IPS-18a (cell line): ENCODE measurements around the gene FGGY.

ENCODE experiments used
- H3K27ac ChIP-seq: one replicate; pipeline ENCODE4 v1.5.1; 2013; ENCODE audit warnings: low read length
- H3K27me3 ChIP-seq: one replicate; pipeline ENCODE4 v1.6.1; 2013; ENCODE audit warnings: mild to moderate bottlenecking, low read length; ENCODE audit not compliant: control insufficient read depth, insufficient read depth
- H3K36me3 ChIP-seq: one replicate; pipeline ENCODE4 v1.6.1; 2013; ENCODE audit warnings: low read depth, low read length; ENCODE audit not compliant: control insufficient read depth
- H3K4me1 ChIP-seq: one replicate; pipeline ENCODE4 v1.6.1; 2013; ENCODE audit warnings: low read depth, low read length; ENCODE audit not compliant: control insufficient read depth
- H3K4me3 ChIP-seq: one replicate; pipeline ENCODE4 v1.5.1; 2013; ENCODE audit warnings: low read length
- H3K9ac ChIP-seq: one replicate; pipeline ENCODE4 v1.6.1; 2013; ENCODE audit warnings: mild to moderate bottlenecking, low read length, moderate library complexity
- H3K9me3 ChIP-seq: one replicate; pipeline ENCODE4 v1.6.1; 2013; ENCODE audit warnings: low read depth, low read length; ENCODE audit not compliant: control insufficient read depth

The FGGY gene

GRCh38 chr1:59305188-59305587, 8.3 kb downstream of the FGGY start:
- no peak overlapping the region for H3K4me3 ChIP-seq
- H3K36me3 ChIP-seq = no peaks in the 10 kb centered on the region
- no peak overlapping the region for H3K9ac ChIP-seq
- peaks cover 5% of the 10 kb centered on the region for H3K4me1 ChIP-seq
- no peaks in the 10 kb centered on the region for H3K9me3 ChIP-seq
- no peak overlapping the region for H3K27ac ChIP-seq
- no peaks in the 10 kb centered on the region for H3K27me3 ChIP-seq

- Histone ChIP-seq H3K9ac (no peak overlapping the region), H3K4me3 (no peak overlapping the region)
These were observed 10.7 kb downstream of the FGGY start for GRCh38 chr1:59307591-59307990.

GRCh38 chr1:59308839-59309238, 11.9 kb downstream of the FGGY start:
- Histone ChIP-seq H3K9me3 (no peaks in the 10 kb centered on the region), H3K36me3 (no peaks in the 10 kb centered on the region), H3K27me3 (no peaks in the 10 kb centered on the region), H3K9ac (no peak overlapping the region), H3K27ac (no peak overlapping the region), H3K4me1 (peaks cover 12% of the 10 kb centered on the region), H3K4me3 (no peak overlapping the region)

More at GRCh38 chr1:59307591-59307990, 10.7 kb downstream of the FGGY start:
- Histone ChIP-seq H3K27me3 (no peaks in the 10 kb centered on the region), H3K36me3 (no peaks in the 10 kb centered on the region), H3K9me3 (no peaks in the 10 kb centered on the region), H3K27ac (no peak overlapping the region), H3K4me1 (peaks cover 12% of the 10 kb centered on the region)

GRCh38 chr1:59309392-59309791, 12.5 kb downstream of the FGGY start:
- H3K9me3 ChIP-seq = no peaks in the 10 kb centered on the region
- H3K4me3 ChIP-seq = no peak overlapping the region
- H3K4me1 ChIP-seq = peaks cover 12% of the 10 kb centered on the region
- H3K27me3 ChIP-seq = no peaks in the 10 kb centered on the region
- no peaks in the 10 kb centered on the region for H3K36me3 ChIP-seq
- H3K27ac ChIP-seq = no peak overlapping the region
- no peak overlapping the region for H3K9ac ChIP-seq

- H3K4me1 ChIP-seq = peaks cover 12% of the 10 kb centered on the region
- no peak overlapping the region for H3K9ac ChIP-seq
- no peaks in the 10 kb centered on the region for H3K27me3 ChIP-seq
- no peak overlapping the region for H3K4me3 ChIP-seq
- H3K9me3 ChIP-seq = no peaks in the 10 kb centered on the region
- no peak overlapping the region for H3K27ac ChIP-seq
- no peaks in the 10 kb centered on the region for H3K36me3 ChIP-seq
These were observed 13.1 kb downstream of the FGGY start for GRCh38 chr1:59309795-59310548.

GRCh38 chr1:59310549-59311250, 13.8 kb downstream of the FGGY start:
- no peaks in the 10 kb centered on the region for H3K27me3 ChIP-seq
- peaks cover 12% of the 10 kb centered on the region for H3K4me1 ChIP-seq
- H3K9me3 ChIP-seq = no peaks in the 10 kb centered on the region
- H3K9ac ChIP-seq = no peak overlapping the region
- no peaks in the 10 kb centered on the region for H3K36me3 ChIP-seq
- H3K4me3 ChIP-seq = no peak overlapping the region
- H3K27ac ChIP-seq = no peak overlapping the region

GRCh38 chr1:59314776-59315528, 18.1 kb downstream of the FGGY start:
- peaks cover 18% of the 10 kb centered on the region for H3K4me1 ChIP-seq
- H3K9ac ChIP-seq = no peak overlapping the region
- no peak overlapping the region for H3K4me3 ChIP-seq
- H3K27me3 ChIP-seq = no peaks in the 10 kb centered on the region
- no peaks in the 10 kb centered on the region for H3K36me3 ChIP-seq
- H3K9me3 ChIP-seq = no peaks in the 10 kb centered on the region
- no peak overlapping the region for H3K27ac ChIP-seq

- Histone ChIP-seq H3K36me3 (no peaks in the 10 kb centered on the region), H3K9me3 (no peaks in the 10 kb centered on the region), H3K27me3 (no peaks in the 10 kb centered on the region), H3K4me1 (peaks cover 9% of the 10 kb centered on the region), H3K27ac (no peak overlapping the region), H3K9ac (no peak overlapping the region), H3K4me3 (no peak overlapping the region)
These were observed 18.9 kb downstream of the FGGY start for GRCh38 chr1:59315529-59316463.

GRCh38 chr1:59316497-59317128, 19.7 kb downstream of the FGGY start:
- H3K4me3 ChIP-seq = no peak overlapping the region
- H3K27ac ChIP-seq = no peak overlapping the region
- no peak overlapping the region for H3K9ac ChIP-seq

GRCh38 chr1:59317343-59317742, 20.4 kb downstream of the FGGY start:
- no peaks in the 10 kb centered on the region for H3K27me3 ChIP-seq
- no peak overlapping the region for H3K27ac ChIP-seq
- no peak overlapping the region for H3K4me3 ChIP-seq
- no peaks in the 10 kb centered on the region for H3K9me3 ChIP-seq
- peaks cover 8% of the 10 kb centered on the region for H3K4me1 ChIP-seq
- H3K36me3 ChIP-seq = no peaks in the 10 kb centered on the region
- H3K9ac ChIP-seq = no peak overlapping the region

More at GRCh38 chr1:59316497-59317128, 19.7 kb downstream of the FGGY start:
- peaks cover 8% of the 10 kb centered on the region for H3K4me1 ChIP-seq
- no peaks in the 10 kb centered on the region for H3K36me3 ChIP-seq
- no peaks in the 10 kb centered on the region for H3K27me3 ChIP-seq
- H3K9me3 ChIP-seq = no peaks in the 10 kb centered on the region
